Mesenchymal stem cell (in vitro differentiated cells and primary cell): ENCODE measurements around the gene FGF14.

Experiments
- DNase-seq: peaks from one replicate; pipeline ENCODE4 v3.0.0-alpha.2; 2013
- H2AFZ ChIP-seq: one replicate; pipeline ENCODE4 v1.6.1; 2013; ENCODE audit warnings: low read depth, mild to moderate bottlenecking, control low read depth, inconsistent platforms, low read length, moderate library complexity
- H2AK5ac ChIP-seq: 2 replicates; pipeline ENCODE4 v1.6.1; 2013; ENCODE audit warnings: low read length, moderate library complexity, mild to moderate bottlenecking, inconsistent platforms; ENCODE audit not compliant: severe bottlenecking
- H2BK120ac ChIP-seq: one replicate; pipeline ENCODE4 v1.6.1; 2013; ENCODE audit warnings: low read depth, mild to moderate bottlenecking, inconsistent platforms, low read length, moderate library complexity
- H2BK12ac ChIP-seq, 2 experiments: one replicate each; pipeline ENCODE4 v1.6.1; 2013; ENCODE audit warnings: inconsistent platforms in 2 of 2, low read length in 2 of 2, mild to moderate bottlenecking in 2 of 2, moderate library complexity in 2 of 2, control low read depth in 1 of 2
- H2BK15ac ChIP-seq: one replicate; pipeline ENCODE4 v1.6.1; 2013; ENCODE audit warnings: mild to moderate bottlenecking, low read depth, inconsistent platforms; ENCODE audit not compliant: poor library complexity, severe bottlenecking
- H2BK5ac ChIP-seq: 2 replicates; pipeline ENCODE4 v1.6.1; 2013; ENCODE audit warnings: low read depth, mild to moderate bottlenecking, low read length, control low read depth, inconsistent platforms; ENCODE audit not compliant: poor library complexity, severe bottlenecking
- H3K14ac ChIP-seq, 2 experiments: one replicate each; pipeline ENCODE4 v1.6.1; 2013; ENCODE audit warnings: inconsistent platforms in 2 of 2, low read length in 2 of 2, control low read depth in 1 of 2, mild to moderate bottlenecking in 1 of 2, moderate library complexity in 1 of 2
- H3K18ac ChIP-seq, 2 experiments: one replicate each; pipeline ENCODE4 v1.6.1; 2013; ENCODE audit warnings: inconsistent platforms in 2 of 2, low read length in 2 of 2, control low read depth in 1 of 2, low read depth in 1 of 2, mild to moderate bottlenecking in 1 of 2
- H3K23ac ChIP-seq, 2 experiments: one replicate each; pipeline ENCODE4 v1.6.1; 2013; ENCODE audit warnings: inconsistent platforms in 2 of 2, low read length in 2 of 2, mild to moderate bottlenecking in 2 of 2, moderate library complexity in 2 of 2, control low read depth in 1 of 2
- H3K27ac ChIP-seq: 2 replicates; pipeline ENCODE4 v1.5.1; 2013; ENCODE audit warnings: mild to moderate bottlenecking, moderate library complexity, low read length, control low read depth, inconsistent platforms; ENCODE audit not compliant: poor library complexity, severe bottlenecking
- H3K27me3 ChIP-seq, 2 experiments: 2 replicates each; pipeline versions ENCODE4 v1.6.1 to v1.7.0; 2013; ENCODE audit warnings: low read length in 2 of 2, mild to moderate bottlenecking in 2 of 2, moderate library complexity in 2 of 2, control low read depth in 1 of 2, inconsistent platforms in 1 of 2; ENCODE audit not compliant: control insufficient read depth in 1 of 2, insufficient read depth in 1 of 2
- H3K36me3 ChIP-seq, 2 experiments: 2 replicates each; pipeline versions ENCODE4 v1.6.1 to v1.7.0; 2013; ENCODE audit warnings: low read length in 2 of 2, control low read depth in 1 of 2, inconsistent platforms in 1 of 2, low read depth in 1 of 2, mild to moderate bottlenecking in 1 of 2; ENCODE audit not compliant: insufficient read depth in 2 of 2, control insufficient read depth in 1 of 2
- H3K4ac ChIP-seq, 2 experiments: one replicate each; pipeline ENCODE4 v1.6.1; 2013; ENCODE audit warnings: inconsistent platforms in 2 of 2, low read length in 2 of 2, mild to moderate bottlenecking in 2 of 2, moderate library complexity in 2 of 2, control low read depth in 1 of 2, low read depth in 1 of 2
- H3K4me1 ChIP-seq: 2 replicates; pipeline ENCODE4 v1.6.1; 2013; ENCODE audit warnings: low read depth, low read length, control low read depth; ENCODE audit not compliant: control insufficient read depth, insufficient read depth
- H3K4me2 ChIP-seq: 2 replicates; pipeline ENCODE4 v1.6.1; 2013; ENCODE audit warnings: low read length, mild to moderate bottlenecking, inconsistent platforms; ENCODE audit not compliant: poor library complexity, severe bottlenecking
- H3K4me3 ChIP-seq, 2 experiments: 2 replicates each; pipeline versions ENCODE4 v1.5.1 to v1.7.0; 2013; ENCODE audit warnings: low read length in 2 of 2, mild to moderate bottlenecking in 2 of 2, control low read depth in 1 of 2, low read depth in 1 of 2; ENCODE audit not compliant: insufficient read depth in 1 of 2
- H3K79me1 ChIP-seq: replicated peaks from 2 replicates; pipeline ENCODE4 v1.6.1; 2013; ENCODE audit warnings: mild to moderate bottlenecking, control low read depth, low read length, inconsistent platforms; ENCODE audit not compliant: poor library complexity, severe bottlenecking
- H3K9ac ChIP-seq: 2 replicates; pipeline ENCODE4 v1.7.0; 2013; ENCODE audit warnings: mild to moderate bottlenecking, low read length, moderate library complexity
- H3K9me3 ChIP-seq: 2 replicates; pipeline ENCODE4 v1.7.0; 2013; ENCODE audit warnings: mild to moderate bottlenecking, low read length; ENCODE audit not compliant: control insufficient read depth
- H4K8ac ChIP-seq: one replicate; pipeline ENCODE4 v1.6.1; 2013; ENCODE audit warnings: inconsistent platforms, mild to moderate bottlenecking, low read length, moderate library complexity
- H4K91ac ChIP-seq: one replicate; pipeline ENCODE4 v1.6.1; 2013; ENCODE audit warnings: mild to moderate bottlenecking, low read length, inconsistent platforms
- whole genome bisulfite sequencing: methylation state at CpG from one replicate; pipeline ENCODE4 v1.1.7; 2013; ENCODE audit warnings: mixed read lengths; 5-methylcytosine and 5-hydroxymethylcytosine counted together

The FGF14 gene

DNA sequence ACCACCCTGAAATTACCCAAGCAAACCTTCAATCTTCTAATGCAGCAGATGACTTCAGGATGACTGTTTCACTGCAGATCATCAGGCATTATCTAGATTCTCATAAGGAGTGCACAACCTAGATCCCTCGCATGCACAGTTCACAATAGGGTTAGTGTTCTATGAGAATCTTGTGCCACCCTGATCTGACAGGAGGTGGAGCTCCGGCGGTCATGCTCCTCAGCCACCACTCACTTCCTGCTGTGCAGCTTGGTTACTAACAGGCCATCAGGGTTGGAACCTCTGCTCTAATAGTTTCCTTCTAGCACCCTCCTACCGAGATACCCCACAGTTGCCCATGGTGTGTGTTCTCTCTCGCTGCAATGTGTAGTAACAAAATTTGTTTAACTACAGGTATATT lies 442.8 kb downstream of the FGF14 start:
- Histone ChIP-seq H2BK12ac (no peak overlapping the region), H2AK5ac (no peak overlapping the region), H2BK5ac (no peak overlapping the region), H3K27me3 (no peaks in the 10 kb centered on the region), H3K79me1 (no peaks in the 10 kb centered on the region), H3K4me2 (no peak overlapping the region), H3K36me3 (no peaks in the 10 kb centered on the region), H3K4me1 (no peaks in the 10 kb centered on the region), H3K9ac (no peak overlapping the region), H3K14ac (no peak overlapping the region), H2BK15ac (no peak overlapping the region), H3K4me3 (no peak overlapping the region), H2AFZ (no peak overlapping the region), H3K4ac (no peak overlapping the region), H3K9me3 (no peaks in the 10 kb centered on the region), H3K18ac (no peak overlapping the region), H4K91ac (no peak overlapping the region), H2BK120ac (no peak overlapping the region), H3K23ac (no peak overlapping the region), H4K8ac (no peak overlapping the region), H3K27ac (no peak overlapping the region)
- 83% methylated on average over 5 of the region's 5 CpGs for WGBS
- no peak for DNase-seq

DNA sequence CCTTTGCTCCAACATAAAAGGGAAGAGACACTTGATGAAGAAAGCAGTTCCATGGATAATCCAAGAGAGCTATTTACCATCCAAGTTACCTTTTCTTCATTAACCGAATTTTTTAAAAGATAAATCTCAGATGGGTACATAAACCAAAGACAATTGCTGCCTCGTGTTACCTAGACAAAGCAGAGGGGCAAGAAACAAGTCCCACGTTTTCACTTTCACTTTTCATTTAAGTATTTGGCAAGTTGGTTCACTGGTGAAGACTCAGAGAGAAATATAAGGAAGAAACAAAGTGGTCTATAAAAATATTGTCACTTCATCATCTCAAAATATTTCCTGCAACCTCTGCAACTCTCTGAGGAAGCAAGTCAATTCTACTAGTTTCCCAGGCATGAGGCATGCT lies 446.1 kb downstream of the FGF14 start:
- no peak overlapping the region for H2BK12ac ChIP-seq
- no peaks in the 10 kb centered on the region for H3K9me3 ChIP-seq
- no peak overlapping the region for H3K4ac ChIP-seq
- H3K36me3 ChIP-seq, result no peaks in the 10 kb centered on the region
- no peak overlapping the region for H2BK120ac ChIP-seq
- no peak overlapping the region for H3K18ac ChIP-seq
- no peak overlapping the region for H3K14ac ChIP-seq
- H3K4me1 ChIP-seq, result no peaks in the 10 kb centered on the region
- no peaks in the 10 kb centered on the region for H3K27me3 ChIP-seq
- no peak overlapping the region for H2AK5ac ChIP-seq
- H3K79me1 ChIP-seq, result no peaks in the 10 kb centered on the region
- DNase-seq, result no peak
- H3K23ac ChIP-seq, result no peak overlapping the region
- H2AFZ ChIP-seq, result no peak overlapping the region
- no peak overlapping the region for H2BK15ac ChIP-seq
- no peak overlapping the region for H3K4me3 ChIP-seq
- 31% methylated on average over 3 of the region's 3 CpGs for WGBS
- H3K27ac ChIP-seq, result no peak overlapping the region
- no peak overlapping the region for H3K9ac ChIP-seq
- no peak overlapping the region for H4K91ac ChIP-seq
- no peak overlapping the region for H3K4me2 ChIP-seq
- H2BK5ac ChIP-seq, result no peak overlapping the region
- H4K8ac ChIP-seq, result no peak overlapping the region

DNA sequence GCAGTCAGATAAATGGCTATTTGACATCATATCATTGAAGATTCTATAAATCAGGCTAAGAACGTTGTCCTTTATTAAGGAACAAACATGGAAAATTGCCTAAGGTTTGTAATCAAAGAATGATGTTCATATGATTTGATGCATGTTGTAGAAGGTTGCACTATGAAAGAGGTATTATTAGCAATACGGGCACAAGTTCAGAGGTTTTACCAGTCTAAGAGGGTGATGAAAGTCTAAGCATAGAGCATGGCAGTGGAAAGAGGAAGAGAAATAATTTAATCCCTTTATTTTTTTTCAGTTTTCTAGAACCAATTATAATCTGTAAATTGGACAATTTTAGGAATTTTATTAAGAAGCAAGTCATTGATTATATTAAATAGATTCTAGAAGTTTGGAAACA lies 450.7 kb downstream of the FGF14 start:
- Histone ChIP-seq H3K36me3 (no peaks in the 10 kb centered on the region), H3K9me3 (no peaks in the 10 kb centered on the region), H3K4me1 (no peaks in the 10 kb centered on the region), H3K4me2 (no peak overlapping the region), H3K9ac (no peak overlapping the region), H3K23ac (no peak overlapping the region), H3K14ac (no peak overlapping the region), H4K91ac (no peak overlapping the region), H2BK15ac (no peak overlapping the region), H3K4ac (no peak overlapping the region), H2AFZ (no peak overlapping the region), H3K4me3 (no peak overlapping the region), H2BK12ac (no peak overlapping the region), H4K8ac (no peak overlapping the region), H3K27me3 (no peaks in the 10 kb centered on the region), H2BK120ac (no peak overlapping the region), H3K18ac (no peak overlapping the region), H3K79me1 (no peaks in the 10 kb centered on the region), H2AK5ac (no peak overlapping the region), H3K27ac (no peak overlapping the region), H2BK5ac (no peak overlapping the region)
- DNase-seq, result no peak
- WGBS, result 73% methylated on average over 2 of the region's 2 CpGs

DNA sequence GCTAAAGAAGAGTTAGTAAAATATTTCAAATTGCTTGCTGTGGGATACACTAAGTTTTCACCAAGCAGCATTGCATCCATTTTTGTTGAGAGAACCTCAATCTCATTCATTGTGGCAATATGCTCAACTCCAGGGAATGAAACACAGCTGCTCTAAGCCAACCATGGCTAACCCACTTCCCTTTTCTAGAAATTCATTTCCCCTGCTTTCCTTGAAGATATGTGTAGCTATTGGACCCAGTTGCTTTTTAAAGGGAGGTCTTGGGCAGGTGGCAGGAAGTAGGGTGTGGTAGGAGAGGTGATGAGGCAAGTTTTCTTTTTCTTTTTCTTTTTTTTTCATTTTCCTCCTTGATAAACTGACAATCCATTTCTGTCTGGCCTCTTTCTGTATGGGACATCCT lies 452.2 kb downstream of the FGF14 start:
- no peak overlapping the region for H3K23ac ChIP-seq
- H3K27me3 ChIP-seq, result no peaks in the 10 kb centered on the region

More for the DNA sequence above, 452.2 kb downstream of the FGF14 start:
- Histone ChIP-seq H3K27ac (no peak overlapping the region), H2BK120ac (no peak overlapping the region), H3K9ac (no peak overlapping the region), H3K18ac (no peak overlapping the region), H3K9me3 (no peaks in the 10 kb centered on the region), H3K14ac (no peak overlapping the region), H3K36me3 (no peaks in the 10 kb centered on the region), H4K91ac (no peak overlapping the region), H2AK5ac (no peak overlapping the region), H3K4me3 (no peak overlapping the region), H3K4me2 (no peak overlapping the region), H2AFZ (no peak overlapping the region), H3K4me1 (no peaks in the 10 kb centered on the region), H3K79me1 (no peaks in the 10 kb centered on the region), H2BK12ac (no peak overlapping the region), H2BK5ac (no peak overlapping the region), H2BK15ac (no peak overlapping the region), H3K4ac (no peak overlapping the region), H4K8ac (no peak overlapping the region)
- no peak for DNase-seq
